HuH-7 (cell line): ENCODE data around the gene NFS1.

Source experiments
- DNase-seq: peaks from one replicate; pipeline ENCODE4 v3.0.0; 2011; ENCODE audit warnings: low spot score

Gene NFS1

GRCh38 chr20:35640724-35641123 lies 58.4 kb downstream of the NFS1 start:
- no peak for DNase-seq

GRCh38 chr20:35638751-35639150 lies 60.4 kb downstream of the NFS1 start:
- DNase-seq, result no peak

- DNase-seq, result no peak
Measured at GRCh38 chr20:35637276-35637675, 61.9 kb downstream of the NFS1 start.

GRCh38 chr20:35636095-35636494 lies 63.1 kb downstream of the NFS1 start:
- peak; percentile 52 for DNase-seq

DNA sequence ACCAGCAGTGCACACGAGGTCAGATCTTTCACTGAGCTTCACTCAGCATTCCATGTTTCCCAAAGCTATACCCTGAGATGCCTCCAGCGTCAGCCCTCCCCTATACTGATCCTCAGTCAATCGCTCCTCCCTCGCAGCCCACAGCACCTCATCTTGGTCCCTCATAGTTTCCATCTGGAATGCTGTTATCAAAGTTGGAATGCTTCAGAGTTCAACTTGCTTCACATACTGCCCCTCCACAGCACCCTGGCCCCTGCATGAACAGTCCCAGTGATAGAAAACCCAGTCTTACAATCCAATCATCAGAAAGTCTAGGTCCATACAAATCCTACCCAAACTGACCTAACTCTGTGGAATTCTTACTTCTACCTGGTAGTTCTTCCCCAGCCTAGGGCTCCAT lies 63.5 kb downstream of the NFS1 start:
- DNase-seq, result no peak

GRCh38 chr20:35632539-35633115 lies 66.5 kb downstream of the NFS1 start:
- no peak for DNase-seq

DNA sequence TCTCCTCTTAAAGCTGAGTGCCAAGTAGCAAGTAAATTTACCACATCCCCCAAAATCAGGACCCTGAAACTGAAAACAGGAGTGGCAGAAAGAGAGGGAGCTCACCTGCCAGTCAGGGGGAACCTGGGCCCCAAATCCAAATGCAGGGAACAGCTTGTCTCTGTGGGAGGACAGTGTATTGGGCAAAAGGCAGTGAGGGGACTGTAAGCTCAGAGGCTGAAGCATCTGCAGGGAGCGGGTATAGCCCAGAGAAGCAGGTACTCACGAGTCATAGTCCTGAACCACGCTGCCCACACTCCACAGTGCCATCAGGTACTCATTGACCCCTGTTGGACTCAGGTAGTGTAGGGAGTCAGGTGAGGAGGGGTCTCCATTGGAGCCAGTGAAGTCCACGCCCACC lies 68.5 kb downstream of the NFS1 start:
- DNase-seq, result no peak

GRCh38 chr20:35629427-35630145 lies 69.6 kb downstream of the NFS1 start:
- DNase-seq, result no peak

DNA sequence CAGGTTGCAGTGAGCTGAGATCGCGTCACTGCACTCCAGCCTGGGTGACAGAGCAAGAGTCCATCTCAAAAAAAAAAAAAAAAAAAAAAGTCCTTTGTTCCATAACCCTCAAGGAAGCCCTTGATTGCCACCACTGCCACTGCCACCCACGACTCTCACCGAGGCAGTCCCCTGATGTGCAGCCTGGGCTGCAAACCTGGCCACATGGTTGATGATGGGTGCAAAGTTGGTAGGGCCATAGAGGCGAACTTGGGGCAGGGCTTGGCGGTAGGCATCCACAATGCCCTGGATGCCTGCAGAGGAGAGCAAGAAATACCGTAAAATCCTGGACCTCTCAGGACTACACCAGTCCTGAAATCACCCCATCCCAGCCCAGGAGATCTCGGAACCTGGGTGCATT lies 72.0 kb downstream of the NFS1 start:
- DNase-seq, result no peak

GRCh38 chr20:35626386-35627001 lies 72.7 kb downstream of the NFS1 start:
- no peak for DNase-seq

GRCh38 chr20:35625584-35626385 lies 73.4 kb downstream of the NFS1 start:
- no peak for DNase-seq

- no peak for DNase-seq
Measured at GRCh38 chr20:35621560-35621946, 77.6 kb downstream of the NFS1 start.

- DNase-seq, result no peak
Measured at GRCh38 chr20:35620818-35621559, 78.2 kb downstream of the NFS1 start.

DNA sequence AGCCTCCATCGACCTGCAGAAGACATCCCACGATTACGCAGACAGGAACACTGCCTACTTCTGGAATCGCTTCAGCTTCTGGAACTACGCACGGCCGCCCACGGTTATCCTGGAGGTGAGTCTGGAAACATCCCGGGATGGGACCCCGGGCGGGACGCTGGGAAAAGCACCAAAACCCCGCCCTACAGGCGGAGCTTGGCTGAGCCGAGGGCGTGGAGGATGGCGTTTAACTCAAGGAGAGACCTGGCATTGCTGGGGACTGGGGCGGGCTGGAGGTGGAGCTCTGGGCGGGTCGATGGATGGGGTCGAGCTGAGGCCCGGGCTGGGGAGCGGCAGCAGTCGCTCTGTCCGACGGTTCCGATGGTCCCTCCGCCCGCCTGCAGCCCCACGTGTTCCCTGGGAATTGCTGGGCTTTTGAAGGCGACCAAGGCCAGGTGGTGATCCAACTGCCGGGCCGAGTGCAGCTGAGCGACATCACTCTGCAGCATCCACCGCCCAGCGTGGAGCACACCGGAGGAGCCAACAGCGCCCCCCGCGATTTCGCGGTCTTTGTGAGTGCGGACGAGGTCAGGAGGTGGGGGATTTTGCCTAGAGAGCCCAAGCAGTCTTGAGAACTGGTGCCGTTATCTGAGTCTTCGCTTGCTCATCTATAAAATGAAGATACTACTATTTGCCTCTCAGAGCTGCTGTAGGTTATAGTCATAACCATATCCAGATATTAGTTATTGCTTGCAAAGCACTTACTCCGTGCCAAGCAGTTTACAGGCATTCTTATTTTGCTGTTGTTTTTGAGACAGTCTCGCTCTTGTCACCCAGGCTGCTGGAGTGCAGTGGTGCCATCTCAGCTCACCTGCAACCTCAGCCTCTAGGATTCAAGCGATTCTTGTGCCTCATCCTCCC lies 79.7 kb downstream of the NFS1 start:
- peak; percentile 99 for DNase-seq

- DNase-seq, result no peak
Measured at GRCh38 chr20:35618263-35619131, 80.7 kb downstream of the NFS1 start.
